KMS-11 (cell line): Measurements from ENCODE around the gene MMAB.

Experiments
- H2AFZ ChIP-seq: fragments of 200-600 bp; sonication (generic); 2 replicates; pipeline ENCODE4 v1.6.1; 2016; ENCODE audit warnings: antibody characterized with exemption, mixed run types, low read depth
- H3K27ac ChIP-seq: fragments of 200-600 bp; sonication (generic); 2 replicates; pipeline ENCODE4 v1.6.1; 2016; ENCODE audit warnings: mild to moderate bottlenecking, mixed run types
- H3K27me3 ChIP-seq: fragments of 200-600 bp; sonication (generic); 2 replicates; pipeline ENCODE4 v1.6.1; 2017; ENCODE audit warnings: mild to moderate bottlenecking, low read depth, mixed run types, moderate library complexity; ENCODE audit not compliant: insufficient read depth
- H3K36me3 ChIP-seq: fragments of 200-600 bp; sonication (generic); 2 replicates; pipeline ENCODE4 v1.6.1; 2017; ENCODE audit warnings: mild to moderate bottlenecking, mixed run types; ENCODE audit not compliant: insufficient read depth
- H3K4me1 ChIP-seq: fragments of 200-600 bp; sonication (generic); 2 replicates; pipeline ENCODE4 v1.6.1; 2016; ENCODE audit warnings: mild to moderate bottlenecking, low read depth, mixed run types; ENCODE audit not compliant: poor library complexity, severe bottlenecking
- H3K4me2 ChIP-seq: fragments of 200-600 bp; sonication (generic); 2 replicates; pipeline ENCODE4 v1.7.0; 2016; ENCODE audit warnings: mild to moderate bottlenecking, mixed run types
- H3K4me3 ChIP-seq: fragments of 200-600 bp; sonication (generic); IDR thresholded peaks from 2 replicates; pipeline ENCODE4 v1.6.1; 2017; ENCODE audit warnings: low read depth, low read length, mixed read lengths; ENCODE audit not compliant: insufficient read depth
- H3K79me2 ChIP-seq: fragments of 200-600 bp; sonication (generic); 2 replicates; pipeline ENCODE4 v1.6.1; 2016; ENCODE audit warnings: low read depth, mixed run types; ENCODE audit not compliant: insufficient read depth
- H3K9ac ChIP-seq: fragments of 200-600 bp; sonication (generic); 2 replicates; pipeline ENCODE4 v1.6.1; 2016; ENCODE audit warnings: mild to moderate bottlenecking, mixed run types
- H4K20me1 ChIP-seq: fragments of 200-600 bp; sonication (generic); 2 replicates; pipeline ENCODE4 v1.6.1; 2016; ENCODE audit warnings: mild to moderate bottlenecking, mixed run types; ENCODE audit not compliant: insufficient read depth
- TF ChIP-seq, protein P1 (sequence below): fragments of 200-600 bp; sonication (generic); conservative IDR thresholded peaks from 2 replicates; pipeline ENCODE4 v1.6.1; 2017; ENCODE audit warnings: low read depth, mild to moderate bottlenecking, antibody characterized with exemption, low read length, moderate library complexity, mixed read lengths

MMAB gene

DNA sequence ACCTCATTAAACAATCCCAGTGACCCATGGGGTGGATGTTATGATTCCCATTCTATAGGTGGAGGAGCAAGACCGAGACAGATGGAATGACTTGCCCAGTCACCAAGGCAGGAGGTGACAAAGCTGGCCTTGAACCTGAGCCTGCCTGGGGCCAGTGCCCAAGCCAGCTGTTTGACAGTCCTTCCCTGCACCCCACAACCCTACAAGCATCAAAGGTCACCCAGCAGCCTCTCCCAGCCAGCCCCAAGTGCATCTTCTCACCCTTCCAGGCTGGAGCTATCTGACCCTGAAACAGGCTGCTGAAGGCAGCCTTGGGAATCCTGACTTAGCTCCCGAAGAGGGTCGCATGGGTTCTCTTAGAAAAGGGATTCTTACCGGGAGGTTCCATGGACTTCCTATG lies 20.3 kb downstream of the MMAB start:
- Histone ChIP-seq H3K4me2 (no peak overlapping the region), H3K4me1 (no peaks in the 10 kb centered on the region), H2AFZ (no peak overlapping the region), H3K36me3 (no peaks in the 10 kb centered on the region), H3K79me2 (no peaks in the 10 kb centered on the region), H3K27me3 (no peaks in the 10 kb centered on the region), H3K27ac (no peak overlapping the region), H3K4me3 (no peak overlapping the region), H4K20me1 (no peaks in the 10 kb centered on the region), H3K9ac (no peak overlapping the region)
- TF ChIP-seq, protein P1, sequence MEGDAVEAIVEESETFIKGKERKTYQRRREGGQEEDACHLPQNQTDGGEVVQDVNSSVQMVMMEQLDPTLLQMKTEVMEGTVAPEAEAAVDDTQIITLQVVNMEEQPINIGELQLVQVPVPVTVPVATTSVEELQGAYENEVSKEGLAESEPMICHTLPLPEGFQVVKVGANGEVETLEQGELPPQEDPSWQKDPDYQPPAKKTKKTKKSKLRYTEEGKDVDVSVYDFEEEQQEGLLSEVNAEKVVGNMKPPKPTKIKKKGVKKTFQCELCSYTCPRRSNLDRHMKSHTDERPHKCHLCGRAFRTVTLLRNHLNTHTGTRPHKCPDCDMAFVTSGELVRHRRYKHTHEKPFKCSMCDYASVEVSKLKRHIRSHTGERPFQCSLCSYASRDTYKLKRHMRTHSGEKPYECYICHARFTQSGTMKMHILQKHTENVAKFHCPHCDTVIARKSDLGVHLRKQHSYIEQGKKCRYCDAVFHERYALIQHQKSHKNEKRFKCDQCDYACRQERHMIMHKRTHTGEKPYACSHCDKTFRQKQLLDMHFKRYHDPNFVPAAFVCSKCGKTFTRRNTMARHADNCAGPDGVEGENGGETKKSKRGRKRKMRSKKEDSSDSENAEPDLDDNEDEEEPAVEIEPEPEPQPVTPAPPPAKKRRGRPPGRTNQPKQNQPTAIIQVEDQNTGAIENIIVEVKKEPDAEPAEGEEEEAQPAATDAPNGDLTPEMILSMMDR: no peak

DNA sequence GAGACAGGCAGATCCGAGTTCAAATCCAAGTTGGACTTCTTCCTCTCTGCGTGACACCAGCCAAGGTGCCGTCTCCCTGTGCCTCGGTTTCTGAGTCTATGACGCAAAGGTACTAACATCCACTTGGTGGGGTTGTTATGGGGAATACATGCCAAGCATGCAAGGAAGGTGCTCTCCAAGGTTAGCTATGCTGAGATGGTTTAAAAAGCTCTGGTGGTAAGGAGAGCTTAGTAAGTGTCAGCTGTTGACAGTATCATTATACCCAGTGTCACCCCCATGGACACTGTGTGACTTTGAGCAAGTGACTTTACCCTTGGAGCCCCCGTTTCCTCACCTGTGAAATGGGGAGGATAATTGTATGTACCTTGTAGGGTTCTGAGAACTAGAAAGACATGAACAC lies 22.2 kb downstream of the MMAB start:
- Histone ChIP-seq H3K4me1 (no peaks in the 10 kb centered on the region), H3K4me2 (no peak overlapping the region), H3K9ac (no peak overlapping the region), H3K36me3 (no peaks in the 10 kb centered on the region), H3K4me3 (no peak overlapping the region), H2AFZ (no peak overlapping the region), H3K27ac (no peak overlapping the region), H3K79me2 (no peaks in the 10 kb centered on the region), H3K27me3 (no peaks in the 10 kb centered on the region), H4K20me1 (no peaks in the 10 kb centered on the region)
- TF ChIP-seq, protein P1: no peak

DNA sequence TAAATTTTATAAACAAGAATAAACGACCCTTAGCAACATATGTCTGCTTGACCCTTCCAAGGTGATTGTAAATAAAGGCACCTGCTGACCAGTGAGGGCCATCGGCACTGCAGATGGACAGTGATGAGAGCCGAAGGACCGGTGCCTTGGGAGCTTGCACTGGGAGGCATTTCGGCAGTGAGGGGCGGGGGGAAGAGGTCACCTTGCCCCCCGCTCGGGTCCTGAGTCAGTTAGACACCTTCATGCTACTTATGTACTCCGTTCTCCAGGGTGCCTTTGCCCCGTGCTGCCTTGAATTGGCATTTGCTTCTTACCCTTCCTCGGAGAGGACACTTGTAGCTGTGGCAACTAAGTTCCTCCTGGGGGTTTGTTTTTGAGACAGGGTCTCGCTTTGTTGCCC lies 23.0 kb downstream of the MMAB start:
- Histone ChIP-seq H3K4me3 (no peak overlapping the region), H3K4me1 (no peaks in the 10 kb centered on the region), H3K27me3 (no peaks in the 10 kb centered on the region), H3K79me2 (no peaks in the 10 kb centered on the region), H3K36me3 (no peaks in the 10 kb centered on the region), H4K20me1 (no peaks in the 10 kb centered on the region), H3K9ac (no peak overlapping the region), H3K4me2 (no peak overlapping the region), H2AFZ (no peak overlapping the region), H3K27ac (no peak overlapping the region)
- TF ChIP-seq, protein P1: no peak

DNA sequence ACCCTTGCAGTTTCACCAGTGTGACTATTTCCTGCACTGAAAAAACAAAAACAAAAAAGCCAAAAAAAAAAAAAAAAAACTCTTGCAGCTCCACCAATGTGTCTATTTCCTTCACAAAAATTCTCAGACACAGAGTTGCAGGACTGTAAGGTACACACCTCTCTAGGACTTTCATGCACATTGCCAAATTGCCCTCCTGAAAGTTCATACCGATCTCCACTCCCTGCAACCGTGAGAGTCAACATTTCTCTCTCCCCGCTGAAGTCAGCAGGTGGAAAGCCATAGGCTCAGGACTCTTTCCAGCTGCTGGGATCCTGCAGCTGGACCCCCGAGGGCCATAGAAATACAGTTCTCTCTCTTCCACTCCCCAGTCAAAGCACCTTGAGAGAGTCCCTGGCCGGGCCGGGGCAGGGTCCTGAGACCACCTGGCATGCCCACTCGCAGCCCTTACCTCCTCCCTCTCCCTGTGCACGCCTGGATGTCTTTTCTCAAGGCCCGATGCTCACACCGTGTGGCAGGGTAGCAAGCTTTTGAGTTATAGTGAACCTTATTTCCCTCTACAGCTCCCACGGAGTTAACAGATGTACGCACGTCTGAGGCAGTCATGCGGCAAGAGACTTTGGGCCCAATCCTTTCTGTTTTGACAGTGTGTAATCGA lies 23.6 kb downstream of the MMAB start:
- Histone ChIP-seq H3K9ac (no peak overlapping the region), H4K20me1 (no peaks in the 10 kb centered on the region), H3K27me3 (no peaks in the 10 kb centered on the region), H2AFZ (no peak overlapping the region), H3K4me2 (no peak overlapping the region), H3K36me3 (no peaks in the 10 kb centered on the region), H3K4me3 (no peak overlapping the region), H3K79me2 (no peaks in the 10 kb centered on the region), H3K4me1 (no peaks in the 10 kb centered on the region), H3K27ac (no peak overlapping the region)
- TF ChIP-seq, protein P1: no peak
